CD4-positive, alpha-beta T cell treated with Interleukin-4 for 1 hour (primary cell): Measurements from ENCODE around the gene LMNA.

Experiments used
- DNase-seq, 2 donors: peaks; one replicate each; pipeline ENCODE4 v3.0.0-alpha.2; 2020 to 2022

The LMNA gene

DNA sequence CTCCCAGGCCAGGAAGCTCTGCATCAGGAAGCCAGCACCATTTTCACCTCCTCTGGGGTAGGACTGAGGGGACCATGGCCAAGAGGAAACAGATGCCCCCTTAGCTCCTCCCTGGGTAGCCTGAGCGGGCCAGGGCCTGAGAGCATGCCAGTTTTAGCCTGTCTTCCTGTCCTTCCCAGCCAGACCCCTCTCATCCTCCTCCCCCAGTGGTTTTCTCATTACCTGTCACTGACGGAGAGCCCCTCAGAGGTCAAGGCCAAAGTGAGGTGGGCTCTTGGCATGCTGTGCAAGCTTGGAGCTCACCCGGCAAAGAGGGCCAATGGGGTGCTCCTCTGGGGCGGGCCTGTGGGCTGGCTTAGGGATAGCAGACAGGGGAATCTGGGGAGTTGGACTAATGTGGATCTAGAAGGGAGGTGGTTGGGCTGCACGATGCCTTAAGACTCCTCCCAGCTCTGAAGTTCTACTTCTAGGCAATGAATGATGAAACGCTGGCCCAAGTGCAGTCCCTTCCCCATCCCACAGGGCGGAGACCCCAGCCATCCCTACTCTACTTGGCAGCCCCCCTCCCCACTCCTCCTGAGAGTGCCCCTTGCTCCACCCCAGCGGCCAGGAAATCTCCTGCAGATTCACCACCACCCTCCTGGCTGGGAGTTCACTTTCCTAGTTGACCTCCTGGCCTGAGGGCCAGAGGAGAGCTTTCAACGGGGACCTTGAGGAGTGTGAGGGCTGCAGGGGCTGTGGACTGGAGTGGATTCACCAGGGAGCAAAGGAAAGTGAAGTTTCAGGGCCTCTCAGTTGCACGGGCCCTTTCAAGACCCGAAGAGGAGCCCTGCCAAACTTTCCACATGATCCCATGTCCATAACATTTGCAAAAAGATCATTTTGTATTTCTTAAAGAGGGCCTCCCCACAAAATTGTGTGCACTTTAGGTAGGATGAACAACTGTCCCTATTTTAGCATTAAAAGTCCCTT, 9.4 kb upstream of the LMNA start:
- no peak for DNase-seq

DNA sequence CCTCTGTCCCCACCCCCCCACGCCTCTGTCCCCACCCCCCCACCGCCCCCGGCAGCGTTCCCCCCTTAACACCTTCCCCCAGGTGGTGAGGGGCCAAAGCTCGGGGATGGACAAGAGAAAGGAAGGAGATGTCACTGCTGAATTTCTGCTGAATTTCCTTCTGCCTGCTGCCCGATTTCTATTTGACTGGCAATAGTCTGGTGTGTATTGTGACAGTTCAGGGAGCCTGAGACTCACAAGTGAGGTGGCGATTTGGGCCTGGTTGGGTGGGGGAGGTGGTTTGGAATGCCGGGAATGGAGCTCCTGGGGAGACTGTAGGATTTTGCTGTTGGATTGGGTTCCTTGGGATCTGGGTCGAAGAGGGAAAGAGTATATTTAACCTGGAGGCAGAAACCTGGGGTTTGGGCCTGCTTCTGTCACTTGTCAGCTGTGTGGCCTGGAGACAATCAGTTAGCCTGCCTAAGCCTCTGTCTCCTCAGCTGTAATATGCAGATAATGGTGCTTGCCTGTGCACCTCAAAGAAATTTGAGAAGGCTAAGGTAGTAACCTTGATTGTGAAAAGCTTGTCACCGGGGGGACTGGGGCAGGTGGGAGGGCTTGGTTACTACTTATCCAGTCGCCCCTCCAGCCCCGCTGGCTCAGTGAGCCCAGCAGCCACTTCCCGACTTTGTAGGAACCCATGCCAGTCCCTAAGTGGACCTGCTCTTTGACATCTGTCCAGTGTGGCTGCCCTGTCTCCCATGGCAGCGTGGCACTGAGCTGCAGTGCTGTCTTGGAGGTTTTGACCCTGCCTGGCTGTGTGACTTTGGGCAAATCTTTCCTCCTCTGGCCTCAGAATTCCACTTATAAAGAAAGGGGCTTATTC, 7.7 kb upstream of the LMNA start:
- DNase-seq: no peak

DNA sequence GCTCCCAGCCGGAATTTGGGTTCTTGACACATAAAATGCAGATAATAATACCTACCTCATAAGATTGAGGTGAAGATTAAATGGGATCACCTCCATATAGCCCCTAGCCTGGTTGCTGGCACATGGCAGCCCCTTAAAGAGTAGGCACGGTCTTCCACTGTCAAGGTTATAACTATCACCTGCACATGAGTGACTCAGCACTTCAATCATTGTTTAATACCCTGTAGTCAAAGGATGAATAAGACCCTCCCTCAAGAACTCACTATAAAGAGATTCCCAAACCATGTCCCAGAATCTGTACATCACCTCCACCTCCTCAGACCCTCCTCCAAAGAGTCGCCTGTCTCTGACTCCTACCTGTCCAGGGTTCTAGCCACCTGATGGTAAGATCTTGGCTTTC, 6.5 kb upstream of the LMNA start:
- no peak for DNase-seq

DNA sequence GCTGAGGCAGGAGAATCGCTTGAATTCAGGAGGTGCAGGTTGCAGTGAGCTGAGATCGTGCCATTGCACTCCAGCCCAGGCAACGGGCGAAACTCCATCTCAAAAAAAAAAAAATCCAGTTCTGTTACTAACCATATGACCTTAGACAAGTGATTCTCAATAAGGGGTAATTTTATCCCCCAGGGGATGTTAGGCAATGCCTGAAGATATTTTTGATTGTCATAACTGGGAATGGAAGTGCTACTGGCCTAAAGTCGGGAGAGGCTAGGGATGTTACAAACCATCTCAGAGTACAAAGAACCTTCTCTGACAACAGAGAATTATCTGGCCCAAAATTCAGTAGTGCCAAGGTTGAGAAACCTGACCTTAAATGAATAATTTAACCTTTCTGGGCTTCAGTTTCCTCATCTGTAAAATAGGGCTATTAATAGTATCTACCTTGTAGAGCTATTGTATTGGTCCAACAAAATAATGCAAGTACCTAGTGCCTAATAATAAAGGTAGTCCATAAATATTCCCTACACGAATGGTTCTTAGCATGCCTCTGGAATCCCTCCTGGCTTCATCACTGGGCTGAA, 5.8 kb upstream of the LMNA start:
- DNase-seq: no peak

DNA sequence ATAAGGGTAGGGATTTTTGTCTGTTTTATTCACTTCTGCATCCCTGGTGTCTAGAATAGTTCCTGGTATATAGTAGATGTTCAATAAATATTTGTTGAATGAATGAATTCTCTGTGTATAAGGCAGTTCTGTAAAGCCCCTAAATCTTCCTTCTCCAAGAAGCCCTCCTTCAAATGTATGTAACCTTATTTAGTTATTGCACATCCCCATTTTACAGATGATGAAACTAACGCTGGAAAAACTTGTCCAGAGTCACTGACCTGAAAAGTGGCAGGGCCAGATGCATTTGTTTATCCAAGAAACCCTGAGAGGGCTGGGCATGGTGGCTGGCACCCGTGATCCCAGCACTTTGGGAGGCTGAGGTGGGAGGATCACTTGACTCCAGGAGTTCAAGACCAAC, 4.3 kb upstream of the LMNA start:
- DNase-seq: no peak

DNA sequence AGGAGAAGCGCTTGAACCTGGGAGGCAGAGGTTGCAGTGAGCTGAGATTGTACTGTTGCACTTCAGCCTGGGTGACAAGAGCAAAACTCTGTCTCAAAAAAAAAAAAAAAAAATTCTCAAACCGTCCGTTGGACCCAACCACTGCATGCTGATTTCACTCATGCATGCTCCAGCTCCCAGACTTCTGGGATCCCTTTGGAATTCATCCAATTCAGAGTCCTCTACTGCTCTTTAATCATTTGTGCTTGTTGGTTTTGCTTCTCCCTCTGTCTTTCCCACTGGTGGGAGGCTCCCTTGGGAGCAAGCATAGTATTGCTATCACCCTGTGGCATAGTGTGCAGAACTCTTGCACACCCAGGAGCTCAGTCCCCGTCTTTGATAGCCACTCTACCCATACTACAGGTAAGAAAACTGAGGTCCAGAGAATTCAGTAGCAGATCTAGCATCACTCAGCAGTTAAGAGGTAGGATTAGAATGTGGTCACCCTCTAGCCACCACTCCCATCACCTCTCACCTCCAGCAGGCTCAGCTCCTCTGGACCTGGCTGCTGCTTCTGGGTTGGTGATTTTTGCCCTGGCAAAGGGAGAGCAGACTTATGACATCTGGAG, 3.1 kb upstream of the LMNA start:
- no peak for DNase-seq

DNA sequence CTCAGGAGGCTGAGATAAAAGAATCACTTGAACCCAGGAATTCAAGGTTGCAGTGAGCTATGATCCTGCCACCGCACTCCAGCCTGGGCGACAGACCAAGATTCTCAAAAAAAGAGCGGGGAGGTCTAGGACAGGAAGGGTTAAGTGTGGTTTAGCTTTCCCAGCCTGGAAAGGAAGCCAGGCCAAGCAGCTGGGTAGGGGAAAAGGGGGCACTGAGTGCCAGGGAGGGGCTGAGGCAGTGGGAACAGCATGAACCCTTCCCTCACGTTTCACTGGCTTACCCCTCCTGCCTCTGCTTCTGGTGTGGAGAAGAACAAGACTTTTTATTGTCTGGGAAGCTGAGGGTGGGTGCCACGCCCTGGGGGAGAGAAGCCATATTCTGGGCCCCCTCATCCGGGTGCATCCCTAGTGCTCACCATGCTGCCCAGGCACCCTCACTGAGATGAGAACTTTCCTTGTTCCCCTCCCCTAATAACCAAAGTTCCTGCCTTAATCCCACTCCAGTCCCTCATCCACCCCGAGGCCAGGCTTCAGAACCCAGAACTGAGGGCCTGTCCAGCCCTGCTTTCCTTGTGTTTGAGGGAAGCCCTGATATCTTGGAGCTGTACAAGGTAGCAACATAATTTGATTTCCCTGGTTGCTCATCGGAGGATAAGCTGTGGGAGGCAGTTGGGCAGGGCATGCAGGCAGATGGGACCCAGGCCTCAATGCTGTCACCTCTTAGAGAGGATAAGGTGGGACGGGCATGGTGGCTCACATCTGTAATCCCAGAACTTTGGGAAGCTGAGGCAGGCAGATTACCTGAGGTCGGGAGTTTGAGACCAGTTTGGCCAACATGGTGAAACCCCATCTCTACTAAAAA, 2.0 kb upstream of the LMNA start:
- DNase-seq: no peak

DNA sequence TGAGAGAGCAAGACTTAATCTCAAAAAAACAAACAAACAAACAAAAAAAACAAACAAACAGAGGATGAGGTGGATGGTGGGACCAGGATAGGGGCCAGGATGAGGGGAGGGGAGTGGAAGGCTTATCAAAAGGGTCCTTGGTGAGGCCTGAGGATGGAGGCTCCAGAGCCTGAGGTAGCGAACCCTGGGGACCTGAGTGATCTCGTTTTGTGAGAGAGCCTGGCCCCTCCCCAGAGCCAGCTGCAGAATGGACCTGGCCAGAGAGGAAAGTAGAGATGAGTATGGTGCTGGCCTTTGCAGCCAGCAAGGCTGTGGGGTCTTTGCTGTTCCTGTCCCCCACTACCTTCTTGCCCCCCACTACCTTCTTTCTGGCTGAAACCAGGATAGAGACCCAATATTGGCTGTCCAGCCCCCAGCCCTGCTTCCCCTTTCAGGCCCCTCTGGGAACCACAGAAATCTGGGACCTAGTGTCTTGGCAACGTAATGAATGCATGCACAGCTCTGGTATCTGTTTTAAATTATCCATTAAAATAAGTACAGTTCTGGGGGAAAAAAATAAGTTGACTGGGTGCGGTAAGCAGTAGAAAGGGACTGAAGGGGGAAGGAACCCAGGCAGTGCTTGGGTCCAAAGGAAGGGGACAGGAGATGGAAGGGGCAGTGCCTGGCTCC, 1.1 kb upstream of the LMNA start:
- no peak for DNase-seq

DNA sequence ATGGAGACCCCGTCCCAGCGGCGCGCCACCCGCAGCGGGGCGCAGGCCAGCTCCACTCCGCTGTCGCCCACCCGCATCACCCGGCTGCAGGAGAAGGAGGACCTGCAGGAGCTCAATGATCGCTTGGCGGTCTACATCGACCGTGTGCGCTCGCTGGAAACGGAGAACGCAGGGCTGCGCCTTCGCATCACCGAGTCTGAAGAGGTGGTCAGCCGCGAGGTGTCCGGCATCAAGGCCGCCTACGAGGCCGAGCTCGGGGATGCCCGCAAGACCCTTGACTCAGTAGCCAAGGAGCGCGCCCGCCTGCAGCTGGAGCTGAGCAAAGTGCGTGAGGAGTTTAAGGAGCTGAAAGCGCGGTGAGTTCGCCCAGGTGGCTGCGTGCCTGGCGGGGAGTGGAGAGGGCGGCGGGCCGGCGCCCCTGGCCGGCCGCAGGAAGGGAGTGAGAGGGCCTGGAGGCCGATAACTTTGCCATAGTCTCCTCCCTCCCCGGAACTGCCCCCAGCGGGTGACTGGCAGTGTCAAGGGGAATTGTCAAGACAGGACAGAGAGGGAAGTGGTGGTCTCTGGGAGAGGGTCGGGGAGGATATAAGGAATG, 505 bp downstream of the LMNA start:
- no peak for DNase-seq

DNA sequence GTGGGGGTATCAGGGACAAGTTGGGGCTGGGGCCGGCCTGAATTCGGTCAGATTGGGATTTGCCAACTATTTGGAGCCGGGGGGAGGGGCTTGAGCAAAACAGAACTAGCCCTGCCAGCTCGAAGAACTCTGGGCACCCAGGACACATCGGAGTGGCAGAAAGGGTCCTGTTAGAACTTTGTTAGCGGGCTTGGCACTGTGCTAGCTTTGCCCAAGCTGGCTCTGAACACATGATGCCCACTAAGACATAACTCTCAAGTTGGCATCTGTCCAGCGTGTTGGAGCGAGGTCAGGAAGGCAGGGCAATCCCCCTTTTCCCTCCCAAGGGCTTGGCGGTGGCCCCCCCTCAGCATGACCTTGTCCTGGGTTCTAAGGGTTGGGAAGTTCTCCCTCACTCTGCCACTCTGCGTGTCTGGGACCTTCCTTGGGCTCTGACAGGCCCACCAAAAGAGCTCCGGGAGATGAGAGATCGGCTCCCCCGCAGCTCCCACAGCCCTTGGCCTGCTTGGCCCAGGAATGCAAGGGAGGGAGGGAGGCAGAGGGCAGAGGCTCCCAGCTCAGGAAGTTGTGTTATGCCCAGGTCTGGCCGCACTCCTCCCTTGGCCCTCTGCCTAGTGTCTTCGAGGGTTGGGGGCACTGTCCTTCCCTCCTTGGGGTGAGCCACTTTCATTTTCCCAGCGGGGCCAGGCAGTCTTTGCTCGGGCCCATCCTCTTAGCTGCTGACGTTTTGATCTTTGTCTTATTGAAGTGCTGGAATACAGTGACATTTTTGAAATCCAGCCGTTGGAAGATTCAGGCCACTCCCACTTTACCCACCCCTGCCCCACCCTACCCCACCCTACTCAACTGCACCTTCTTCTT, 1.2 kb downstream of the LMNA start:
- peak in 1 of 2 donors; percentile 39 for DNase-seq

DNA sequence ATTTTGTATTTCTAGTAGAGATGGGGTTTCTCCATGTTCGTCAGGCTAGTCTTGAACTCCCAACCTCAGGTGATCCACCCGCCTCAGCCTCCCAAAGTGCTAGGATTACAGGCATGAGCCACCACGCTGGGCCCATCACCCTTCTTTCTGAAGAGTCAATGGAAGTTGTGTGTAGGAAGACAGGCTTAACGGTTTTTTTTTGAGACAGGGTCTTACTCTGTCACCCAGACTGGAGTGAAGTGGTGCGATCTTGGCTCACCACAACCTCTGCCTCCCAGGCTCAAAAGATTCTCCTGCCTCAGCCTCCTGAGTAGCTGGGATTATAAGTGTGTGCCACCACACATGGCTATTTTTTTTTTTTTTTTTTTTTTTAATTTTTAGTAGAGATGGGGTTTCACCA, 2.2 kb downstream of the LMNA start:
- DNase-seq: peak in 1 of 2 donors; percentile 21

DNA sequence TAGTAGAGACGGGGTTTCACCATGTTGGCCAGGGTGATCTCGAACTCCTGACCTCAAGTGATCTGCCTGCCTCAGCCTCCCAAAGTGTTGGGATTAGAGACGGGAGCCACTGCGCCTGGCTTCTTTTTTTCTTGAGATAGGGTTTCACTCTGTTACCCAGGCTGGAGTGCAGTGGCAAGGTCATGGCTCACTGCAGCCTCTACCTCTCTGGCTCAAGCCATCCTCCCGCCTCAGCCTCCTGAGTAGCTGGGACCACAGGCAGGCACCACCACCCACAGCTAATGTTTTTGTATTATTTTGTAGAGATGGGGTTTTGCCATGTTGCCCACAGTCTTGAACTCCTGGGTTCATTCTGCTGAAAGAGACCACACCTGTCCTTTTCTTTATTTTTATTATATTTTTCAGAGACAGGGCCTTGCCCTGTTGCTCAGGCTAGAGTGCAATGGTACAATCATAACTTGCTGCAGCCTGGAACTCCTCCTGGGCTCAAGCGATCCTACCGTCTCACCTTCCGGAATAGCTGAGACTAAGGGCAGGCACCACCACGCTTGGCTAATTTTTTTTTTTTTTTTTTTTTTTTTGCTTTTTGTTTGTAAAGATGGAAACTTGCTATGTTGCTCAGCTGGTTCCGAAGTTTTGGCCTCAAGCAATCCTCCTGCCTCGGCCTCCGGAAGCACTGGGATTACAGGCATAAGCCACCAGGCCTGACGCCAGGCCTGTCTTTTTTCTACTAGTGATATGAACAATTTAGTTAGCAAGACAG, 3.1 kb downstream of the LMNA start:
- peak in 1 of 2 donors; percentile 30 for DNase-seq

DNA sequence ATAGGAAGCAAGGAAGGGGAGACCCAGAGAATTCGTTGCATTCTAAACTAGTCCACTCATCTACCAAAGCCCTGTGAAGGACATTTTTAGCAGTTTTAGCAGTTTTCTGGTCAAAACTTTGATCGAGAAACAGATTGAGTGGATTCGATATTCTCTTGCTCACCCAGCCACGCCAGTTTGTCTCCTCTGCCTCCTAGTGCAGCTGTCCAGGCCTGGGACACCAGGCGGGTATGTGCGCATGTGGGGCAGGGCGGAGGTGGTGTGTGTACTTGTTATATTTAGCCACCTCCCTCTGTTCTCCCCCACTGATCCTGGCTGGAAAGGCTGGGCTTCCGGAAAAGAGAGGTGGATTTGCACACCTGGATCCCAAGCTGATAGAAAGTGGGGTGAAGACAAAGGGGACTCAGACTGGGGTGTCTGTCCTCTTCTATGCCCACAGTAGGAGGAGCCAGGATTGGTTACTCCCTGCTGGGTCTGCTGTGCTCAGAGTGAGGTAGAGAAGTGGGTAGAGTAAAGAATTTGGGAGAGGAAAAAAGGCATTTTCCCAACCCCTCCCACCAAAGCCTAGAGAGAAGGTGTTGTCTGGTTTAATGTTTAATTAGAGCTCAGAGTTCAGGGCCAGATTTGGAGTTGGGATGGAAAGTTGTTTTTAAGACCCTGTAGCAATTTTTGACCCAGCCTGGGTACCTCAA, 3.8 kb downstream of the LMNA start:
- peak in 1 of 2 donors; percentile 33 for DNase-seq

DNA sequence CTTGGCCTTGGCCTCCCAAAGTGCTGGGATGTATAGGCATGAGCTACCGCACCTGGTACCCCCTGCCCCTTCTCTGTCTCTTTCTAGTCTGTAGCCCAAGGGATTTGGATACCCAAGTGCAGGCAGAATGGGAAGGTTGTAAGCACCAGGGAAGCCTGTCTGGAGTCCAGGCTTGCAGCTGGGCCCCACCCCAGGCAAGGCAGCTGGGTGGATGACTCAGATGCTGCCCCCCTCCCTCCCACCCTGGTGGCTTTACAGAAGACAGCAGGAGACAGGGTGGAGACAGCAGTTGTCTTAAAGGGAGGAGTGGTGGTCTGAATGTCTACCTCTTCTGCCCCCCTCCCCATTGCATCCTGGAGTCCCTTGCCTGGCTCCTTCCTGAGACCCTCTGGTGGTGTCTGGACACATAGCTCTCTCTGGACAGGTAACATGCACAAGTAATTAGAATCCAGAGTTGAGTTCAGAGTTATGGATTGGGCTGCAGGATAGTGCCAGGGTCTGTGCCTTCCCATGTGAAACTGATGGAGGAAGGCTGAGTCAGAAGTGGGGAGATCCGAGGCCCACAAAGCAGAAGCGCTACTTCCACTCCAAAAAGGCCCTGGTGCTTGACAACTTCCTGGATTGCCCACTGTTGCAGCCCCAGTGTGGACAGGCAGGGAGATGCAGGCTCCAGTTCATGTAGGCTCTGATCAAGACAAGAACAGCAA, 5.1 kb downstream of the LMNA start:
- peak; percentile 51 to 73 for DNase-seq

DNA sequence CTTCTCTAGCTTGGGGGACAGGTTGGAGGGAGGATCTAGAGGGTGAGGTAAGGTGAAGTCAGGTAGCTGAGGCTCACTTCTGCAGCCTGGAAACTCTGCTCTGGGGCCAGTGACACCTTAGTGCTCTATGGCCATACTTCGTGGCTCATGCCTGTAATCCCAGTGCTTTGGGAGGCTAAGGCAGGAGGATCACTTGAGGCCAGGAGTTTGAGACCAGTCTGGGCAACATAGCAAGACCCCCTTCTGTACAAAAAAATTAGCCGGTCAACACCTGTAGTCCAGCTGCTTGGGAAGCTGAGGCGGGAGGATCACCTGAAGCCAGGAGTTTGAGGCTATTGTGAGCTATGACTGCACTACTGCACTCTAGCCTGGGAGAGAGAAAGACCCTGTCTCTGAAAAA, 5.8 kb downstream of the LMNA start:
- DNase-seq: no peak

DNA sequence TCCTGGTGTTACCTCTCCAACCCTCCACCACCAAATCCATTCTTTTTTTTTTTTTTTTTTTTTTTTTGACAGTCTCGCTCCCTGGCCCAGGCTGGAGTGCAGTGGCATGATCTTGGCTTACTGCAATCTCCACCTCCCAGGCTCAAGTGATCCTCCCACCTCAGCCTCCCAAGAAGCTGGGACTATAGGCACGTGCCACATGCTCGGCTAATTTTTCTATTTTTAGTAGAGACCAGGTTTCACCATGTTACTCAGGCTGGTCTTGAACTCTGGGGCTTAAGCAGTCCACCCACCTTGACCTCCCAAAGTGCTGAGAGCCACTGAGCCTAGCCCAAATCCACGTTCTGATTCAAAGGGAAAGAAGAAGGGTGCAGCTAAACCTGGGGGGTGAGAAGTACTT, 6.5 kb downstream of the LMNA start:
- DNase-seq: peak in 1 of 2 donors; percentile 9

DNA sequence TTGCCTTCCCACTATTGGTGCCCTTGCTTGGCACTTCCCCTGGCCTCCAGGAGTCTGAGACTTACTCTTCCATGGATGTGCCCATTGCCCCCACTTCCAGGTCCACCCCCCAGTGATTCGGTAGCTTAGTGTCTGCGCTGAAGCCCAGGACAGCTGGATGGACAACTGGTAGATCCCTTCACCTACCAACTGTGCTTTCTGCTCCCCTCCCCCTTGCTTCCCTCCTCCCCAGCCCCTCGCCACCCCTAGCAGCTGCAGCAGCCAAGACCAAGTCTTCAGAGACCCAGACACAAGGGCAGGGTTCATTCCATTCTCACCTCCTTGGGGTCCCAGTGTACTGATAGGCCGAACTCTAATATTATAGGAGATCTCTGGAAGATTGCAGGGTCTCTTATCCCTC, 6.9 kb downstream of the LMNA start:
- peak in 1 of 2 donors; percentile 16 for DNase-seq

DNA sequence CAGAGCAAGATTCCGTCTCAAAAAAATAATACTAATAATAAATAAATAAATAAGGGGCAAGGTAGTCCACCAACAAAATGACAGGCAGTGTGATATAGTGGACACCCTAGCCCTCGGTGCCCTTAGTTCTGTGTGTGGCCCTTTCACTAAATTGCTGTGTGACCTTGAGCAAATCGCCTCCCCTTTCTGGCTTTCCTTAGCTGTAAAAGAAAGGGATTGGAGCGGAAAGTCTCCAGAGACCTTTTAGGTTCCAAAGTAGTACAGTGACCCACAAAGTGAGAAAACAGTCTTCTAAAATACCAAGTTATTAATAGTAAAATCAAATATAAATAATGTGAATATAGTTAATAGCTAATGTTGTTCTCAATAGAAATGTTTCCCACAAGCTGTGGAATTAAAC, 7.6 kb downstream of the LMNA start:
- DNase-seq: peak in 1 of 2 donors; percentile 18
